ENCODE data around the gene TCHP. TPM values are rescaled to one million over a fixed set of nuclear protein-coding genes. Genes with fewer than 3 reads are reported as not detected.

The TCHP gene
- total and polyA plus RNA-seq, 2 donors (not counting 1 experiment from before 2014, with no cell fraction given): 13.4 to 29.4 TPM

GRCh38 chr12:109961612-109962011 lies 61.5 kb downstream of the TCHP start:
- Mint-ChIP-seq H3K4me1 (no peaks in the 10 kb centered on the region), H3K4me3 (no peak overlapping the region)
- CTCF ChIA-PET: no interaction called here

GRCh38 chr12:109962398-109962797 lies 62.3 kb downstream of the TCHP start:
- 100% methylated on average over 2 of the region's 3 CpGs for WGBS (ENCODE audit: insufficient coverage)
- Histone ChIP-seq H3K9ac (ENCODE audit: low read length) (no peak overlapping the region), H3K4me1 (ENCODE audit: control insufficient read depth in 2 of 2, insufficient read depth in 2 of 2, low read length in 2 of 2) (no peaks in the 10 kb centered on the region), H3K27ac (ENCODE audit: low read length in 2 of 2) (no peak overlapping the region), H3K27me3 (replicated peaks in 1 of 4; ENCODE audit: control extremely low read depth in 1 of 4, control insufficient read depth in 3 of 4, insufficient read depth in 4 of 4, low read length in 3 of 4) (no peaks in the 10 kb centered on the region), H3K36me3 (replicated peaks in 1 of 2; ENCODE audit: control extremely low read depth in 1 of 2, control insufficient read depth in 1 of 2, extremely low read depth in 1 of 2, insufficient read depth in 2 of 2, low read length in 1 of 2) (peaks cover 0 to 82% of the 10 kb centered on the region in 2 experiments), H3K9me3 (ENCODE audit: control extremely low read depth in 1 of 3, control insufficient read depth in 2 of 3, insufficient read depth in 1 of 3, low read length in 2 of 3) (no peaks in the 10 kb centered on the region), H3K4me3 (ENCODE audit: control extremely low read depth in 1 of 5, extremely low read depth in 1 of 5, insufficient read depth in 1 of 5, low read depth in 2 of 5, low read length in 4 of 5) (no peak overlapping the region), H2AFZ (ENCODE audit: insufficient read depth, low read depth, low read length, poor library complexity, severe bottlenecking) (no peak overlapping the region), H3K4me2 (replicated peaks; ENCODE audit: low read depth, low read length, poor library complexity, severe bottlenecking) (no peak overlapping the region), H3K79me2 (ENCODE audit: control insufficient read depth, insufficient read depth, low read length) (peaks cover 34% of the 10 kb centered on the region), H4K20me1 (ENCODE audit: control insufficient read depth, insufficient read depth, low read length, poor library complexity, severe bottlenecking) (peaks cover 19% of the 10 kb centered on the region)
- no peak for TF ChIP-seq EZH2 (IDR thresholded peaks at IDR 0.05; ENCODE audit: borderline replicate concordance, insufficient read depth, low read depth, low read length, poor library complexity, severe bottlenecking)
- no peak for TF ChIP-seq CTCF (IDR thresholded peaks at IDR 0.05)
- DNase-seq (no peak), ATAC-seq (ENCODE audit: low read depth) (no peak)
- ChIA-PET POLR2A (no interaction called here), CTCF (no interaction called here)
- intact Hi-C loops (cut with micrococcal nuclease): no loop called here
- Mint-ChIP-seq H3K9me3 (ENCODE audit: insufficient read depth) (no peaks in the 10 kb centered on the region), H3K4me1 (no peaks in the 10 kb centered on the region), H3K27me3 (no peaks in the 10 kb centered on the region), H3K27ac (no peak overlapping the region), H3K4me3 (no peak overlapping the region)

More at GRCh38 chr12:109961612-109962011, 61.5 kb downstream of the TCHP start:
- no peak for DNase-seq
- intact Hi-C loops (cut with micrococcal nuclease): no loop called here
- Histone ChIP-seq H3K4me2 (replicated peaks; ENCODE audit: low read depth, low read length, poor library complexity, severe bottlenecking) (no peak overlapping the region), H3K79me2 (ENCODE audit: control insufficient read depth, insufficient read depth, low read length) (peaks cover 29% of the 10 kb centered on the region), H3K4me3 (ENCODE audit: control extremely low read depth in 1 of 5, extremely low read depth in 1 of 5, insufficient read depth in 1 of 5, low read depth in 2 of 5, low read length in 4 of 5) (no peak overlapping the region), H3K9me3 (ENCODE audit: control extremely low read depth in 1 of 3, control insufficient read depth in 2 of 3, insufficient read depth in 1 of 3, low read length in 2 of 3) (no peaks in the 10 kb centered on the region), H3K27me3 (replicated peaks in 1 of 4; ENCODE audit: control extremely low read depth in 1 of 4, control insufficient read depth in 3 of 4, insufficient read depth in 4 of 4, low read length in 3 of 4) (no peaks in the 10 kb centered on the region), H4K20me1 (ENCODE audit: control insufficient read depth, insufficient read depth, low read length, poor library complexity, severe bottlenecking) (peaks cover 19% of the 10 kb centered on the region), H3K9ac (ENCODE audit: low read length) (no peak overlapping the region), H3K27ac (ENCODE audit: low read length in 2 of 2) (no peak overlapping the region), H2AFZ (ENCODE audit: insufficient read depth, low read depth, low read length, poor library complexity, severe bottlenecking) (no peak overlapping the region), H3K4me1 (ENCODE audit: control insufficient read depth in 2 of 2, insufficient read depth in 2 of 2, low read length in 2 of 2) (no peaks in the 10 kb centered on the region), H3K36me3 (replicated peaks in 1 of 2; ENCODE audit: control extremely low read depth in 1 of 2, control insufficient read depth in 1 of 2, extremely low read depth in 1 of 2, insufficient read depth in 2 of 2, low read length in 1 of 2) (peaks cover 0 to 81% of the 10 kb centered on the region in 2 experiments)
- 80% methylated on average over 3 of the region's 6 CpGs for WGBS (ENCODE audit: insufficient coverage)
- POLR2A ChIA-PET: no interaction called here
- no peaks in the 10 kb centered on the region for H3K9me3 Mint-ChIP-seq (ENCODE audit: insufficient read depth)
- no peaks in the 10 kb centered on the region for H3K27me3 Mint-ChIP-seq
- ATAC-seq (ENCODE audit: low read depth): no peak
- TF ChIP-seq CTCF (IDR thresholded peaks at IDR 0.05): no peak
- TF ChIP-seq EZH2 (IDR thresholded peaks at IDR 0.05; ENCODE audit: borderline replicate concordance, insufficient read depth, low read depth, low read length, poor library complexity, severe bottlenecking): no peak
- H3K27ac Mint-ChIP-seq: no peak overlapping the region
